HepG2 (cell line): ENCODE measurements around the gene PRPF4. TPM values are rescaled to one million over a fixed set of nuclear protein-coding genes. Genes with fewer than 3 reads are reported as not detected.
A peak's percentile ranks its signal among the peaks of the same experiment; 100 is the strongest.

ENCODE experiments used
- ATAC-seq: fragments of 200-7000 bp; cut with Tn5 transposase; 3 replicates; pipeline ENCODE4 v1.9.1; 2020; ENCODE audit warnings: mild to moderate bottlenecking, moderate library complexity
- BruUV-seq: library from RNA; stranded (reverse); fragments of 400-500 nt; replicated peaks from 2 replicates; lab custom pipeline; 2021; lab: Mats Ljungman, UMichigan
- CTCF ChIA-PET: fragments of 300-600 bp; formaldehyde crosslinking; extraction: SDS; loops from one replicate; lab custom pipeline; 2021; ENCODE audit warnings: low total read pairs, inconsistent platforms, low intra/inter-chr PET ratio; lab: Yijun Ruan, JAX
- POLR2A ChIA-PET: fragments of 350-600 bp; sonication (Branson Sonifier 250); formaldehyde crosslinking; loops from one replicate; lab custom pipeline; 2020; ENCODE audit warnings: antibody characterized with exemption, inconsistent platforms; lab: Yijun Ruan, JAX
- DNase-seq: peaks from one replicate; pipeline ENCODE4 v3.0.0-alpha.2; 2015; ENCODE audit warnings: low spot score
- FAIRE-seq: peaks from 3 replicates; lab custom pipeline; 2011; peaks lifted over from hg19 to GRCh38; lab: Jason Lieb, UNC
- H2AFZ ChIP-seq: one replicate; pipeline ENCODE4 v1.6.1; 2011; ENCODE audit warnings: low read length, inconsistent platforms
- H3K27ac ChIP-seq: fragments of 300-600 bp; 3 replicates; pipeline ENCODE4 v1.8.0; 2011; ENCODE audit warnings: mixed run types, mild to moderate bottlenecking, mixed read lengths, low read length, inconsistent platforms; ENCODE audit not compliant: insufficient read depth; ENCODE audit errors: extremely low read length
- H3K27me3 ChIP-seq, 2 experiments: fragments of 200-600 bp in 1 of 2; 2 replicates in 1 of 2; 3 replicates in 1 of 2; pipeline versions ENCODE4 v1.6.0 to v1.8.0; 2011; ENCODE audit warnings: low read length in 2 of 2, mild to moderate bottlenecking in 2 of 2, moderate library complexity in 2 of 2, inconsistent platforms in 1 of 2; ENCODE audit not compliant: insufficient read depth in 2 of 2, control insufficient read depth in 1 of 2
- H3K36me3 ChIP-seq, 2 experiments: fragments of 200-600 bp in 1 of 2; replicated peaks in 1 of 2; 2 replicates in 1 of 2; 3 replicates in 1 of 2; pipeline versions ENCODE4 v1.5.1 to v1.8.0; 2011; ENCODE audit warnings: low read length in 2 of 2, inconsistent platforms in 1 of 2; ENCODE audit not compliant: insufficient read depth in 2 of 2, control insufficient read depth in 1 of 2
- H3K4me1 ChIP-seq: 2 replicates; pipeline ENCODE4 v1.5.1; 2012; ENCODE audit warnings: low read length, inconsistent platforms; ENCODE audit not compliant: insufficient read depth
- H3K4me2 ChIP-seq: 2 replicates; pipeline ENCODE4 v1.6.0; 2011; ENCODE audit warnings: low read depth, low read length, inconsistent platforms
- H3K4me3 ChIP-seq, 3 experiments: fragments of 200-600 bp in 1 of 3; sonication (generic), shearing (Covaris generic) in 1 of 3; replicated peaks in 1 of 3; 2 replicates each; pipeline ENCODE4 v1.5.1; 2011 to 2016; ENCODE audit warnings: low read length in 3 of 3, inconsistent platforms in 2 of 3, low read depth in 2 of 3, mild to moderate bottlenecking in 2 of 3, control low read depth in 1 of 3, mixed read lengths in 1 of 3; ENCODE audit not compliant: insufficient read depth in 1 of 3
- H3K79me2 ChIP-seq: one replicate; pipeline ENCODE4 v1.6.1; 2011; ENCODE audit warnings: low read length, inconsistent platforms; ENCODE audit not compliant: insufficient read depth
- H3K9ac ChIP-seq: 2 replicates; pipeline ENCODE4 v1.6.0; 2011; ENCODE audit warnings: mild to moderate bottlenecking, low read depth, low read length, inconsistent platforms; ENCODE audit not compliant: insufficient read depth
- H3K9me3 ChIP-seq: 2 replicates; pipeline ENCODE4 v1.5.1; 2012; ENCODE audit warnings: mild to moderate bottlenecking, low read length
- H4K20me1 ChIP-seq: 2 replicates; pipeline ENCODE4 v1.6.0; 2011; ENCODE audit warnings: inconsistent platforms, mild to moderate bottlenecking, low read length, moderate library complexity; ENCODE audit not compliant: insufficient read depth
- SMAD9 ChIP-seq: sonication (generic); formaldehyde crosslinking; IDR thresholded peaks from 2 replicates; pipeline ENCODE4 v1.5.1; 2020; ENCODE audit warnings: mild to moderate bottlenecking, missing genetic modification reagents
- ZC3H13 ChIP-seq: sonication (generic); formaldehyde crosslinking; IDR thresholded peaks from 2 replicates; pipeline ENCODE4 v1.8.1; 2023; ENCODE audit warnings: mild to moderate bottlenecking, missing genetic modification reagents, moderate library complexity
- WGBS: methylation state at CpG from one replicate; pipeline ENCODE4 v1.1.6; 2017; ENCODE audit warnings: low lambda C conversion rate; 5-methylcytosine and 5-hydroxymethylcytosine counted together
- in situ Hi-C: cut with HindIII; loops from 2 replicates; pipeline ENCODE4 v1.10.0; 2017; ENCODE audit warnings: low pct_unique_long_range_greater_than_20kb; ENCODE audit not compliant: extremely low pct_ligation_motif_present
- intact Hi-C: fragments of 100-400 bp; cut with micrococcal nuclease; formaldehyde crosslinking; loops from one replicate; pipeline ENCODE4 v1.10.0; 2022; ENCODE audit not compliant: unreplicated experiment
- polyA plus RNA-seq, 8 experiments: library from polyadenylated mRNA; depleted of rRNA in 3 of 8; stranded (reverse) in 7 of 8; unstranded in 1 of 8; fragments of >200 nt; fragmentation: Illumina TruSeq in 4 of 8; extraction: Trizol in 4 of 8; gene quantifications; 2 replicates each; pipeline versions ENCODE4 v1.2.1 to v1.2.3, GENCODE V29; 2011 to 2016; ENCODE audit warnings: low read depth in 4 of 8, missing spikeins in 1 of 8, mixed read lengths in 1 of 8; ENCODE audit not compliant: insufficient read depth in 1 of 8
- total RNA-seq, 5 experiments: library from RNA; depleted of rRNA; stranded (reverse); fragments of >200 nt; fragmentation: Illumina TruSeq; extraction: Trizol; gene quantifications; 2 replicates each; pipeline ENCODE4 v1.2.3, GENCODE V29; 2016; ENCODE audit warnings: low read depth in 1 of 5
- TF ChIP-seq, protein P1 (sequence below): sonication (generic); formaldehyde crosslinking; IDR thresholded peaks from 2 replicates; pipeline ENCODE4 v1.4.0; 2020; ENCODE audit warnings: missing genetic modification reagents
- TF ChIP-seq, protein P2 (sequence below): sonication (generic); formaldehyde crosslinking; IDR thresholded peaks from 2 replicates; pipeline ENCODE4 v1.4.0; 2020; ENCODE audit warnings: mild to moderate bottlenecking, missing genetic modification reagents
- TF ChIP-seq, protein P3 (sequence below): sonication (generic); formaldehyde crosslinking; IDR thresholded peaks from 2 replicates; pipeline ENCODE4 v1.4.0; 2020; ENCODE audit warnings: missing genetic modification reagents

PRPF4 gene
- total and polyA plus RNA-seq, 2 of the 13 experiments (the other 11 are each of a cell fraction or from before 2014, with no cell fraction given), result 10.3 to 49.0 TPM

DNA sequence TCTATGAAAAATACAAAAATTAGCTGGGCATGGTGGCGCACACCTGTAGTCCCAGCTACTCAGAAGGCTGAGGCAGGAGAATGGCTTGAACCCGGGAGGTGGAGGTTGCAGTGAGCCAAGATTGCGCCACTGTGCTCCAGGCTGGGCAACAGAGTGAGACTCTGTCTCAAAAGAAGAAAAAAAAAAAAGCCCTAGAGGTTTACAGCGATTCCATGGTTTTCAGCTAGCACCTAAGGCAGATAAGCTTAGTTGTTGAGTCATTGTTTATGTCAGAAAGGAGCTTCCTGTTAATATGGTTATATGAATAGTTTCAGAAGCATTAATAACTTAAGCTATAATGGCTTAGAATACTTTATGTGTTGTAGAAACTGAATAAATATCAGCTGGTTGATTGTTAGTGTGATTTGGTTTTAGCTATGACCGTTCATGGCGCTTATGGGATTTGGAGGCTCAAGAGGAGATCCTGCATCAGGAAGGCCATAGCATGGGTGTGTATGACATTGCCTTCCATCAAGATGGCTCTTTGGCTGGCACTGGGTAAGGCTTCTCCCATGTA lies 14.7 kb downstream of the PRPF4 start (continued):
- TF ChIP-seq, protein P1, sequence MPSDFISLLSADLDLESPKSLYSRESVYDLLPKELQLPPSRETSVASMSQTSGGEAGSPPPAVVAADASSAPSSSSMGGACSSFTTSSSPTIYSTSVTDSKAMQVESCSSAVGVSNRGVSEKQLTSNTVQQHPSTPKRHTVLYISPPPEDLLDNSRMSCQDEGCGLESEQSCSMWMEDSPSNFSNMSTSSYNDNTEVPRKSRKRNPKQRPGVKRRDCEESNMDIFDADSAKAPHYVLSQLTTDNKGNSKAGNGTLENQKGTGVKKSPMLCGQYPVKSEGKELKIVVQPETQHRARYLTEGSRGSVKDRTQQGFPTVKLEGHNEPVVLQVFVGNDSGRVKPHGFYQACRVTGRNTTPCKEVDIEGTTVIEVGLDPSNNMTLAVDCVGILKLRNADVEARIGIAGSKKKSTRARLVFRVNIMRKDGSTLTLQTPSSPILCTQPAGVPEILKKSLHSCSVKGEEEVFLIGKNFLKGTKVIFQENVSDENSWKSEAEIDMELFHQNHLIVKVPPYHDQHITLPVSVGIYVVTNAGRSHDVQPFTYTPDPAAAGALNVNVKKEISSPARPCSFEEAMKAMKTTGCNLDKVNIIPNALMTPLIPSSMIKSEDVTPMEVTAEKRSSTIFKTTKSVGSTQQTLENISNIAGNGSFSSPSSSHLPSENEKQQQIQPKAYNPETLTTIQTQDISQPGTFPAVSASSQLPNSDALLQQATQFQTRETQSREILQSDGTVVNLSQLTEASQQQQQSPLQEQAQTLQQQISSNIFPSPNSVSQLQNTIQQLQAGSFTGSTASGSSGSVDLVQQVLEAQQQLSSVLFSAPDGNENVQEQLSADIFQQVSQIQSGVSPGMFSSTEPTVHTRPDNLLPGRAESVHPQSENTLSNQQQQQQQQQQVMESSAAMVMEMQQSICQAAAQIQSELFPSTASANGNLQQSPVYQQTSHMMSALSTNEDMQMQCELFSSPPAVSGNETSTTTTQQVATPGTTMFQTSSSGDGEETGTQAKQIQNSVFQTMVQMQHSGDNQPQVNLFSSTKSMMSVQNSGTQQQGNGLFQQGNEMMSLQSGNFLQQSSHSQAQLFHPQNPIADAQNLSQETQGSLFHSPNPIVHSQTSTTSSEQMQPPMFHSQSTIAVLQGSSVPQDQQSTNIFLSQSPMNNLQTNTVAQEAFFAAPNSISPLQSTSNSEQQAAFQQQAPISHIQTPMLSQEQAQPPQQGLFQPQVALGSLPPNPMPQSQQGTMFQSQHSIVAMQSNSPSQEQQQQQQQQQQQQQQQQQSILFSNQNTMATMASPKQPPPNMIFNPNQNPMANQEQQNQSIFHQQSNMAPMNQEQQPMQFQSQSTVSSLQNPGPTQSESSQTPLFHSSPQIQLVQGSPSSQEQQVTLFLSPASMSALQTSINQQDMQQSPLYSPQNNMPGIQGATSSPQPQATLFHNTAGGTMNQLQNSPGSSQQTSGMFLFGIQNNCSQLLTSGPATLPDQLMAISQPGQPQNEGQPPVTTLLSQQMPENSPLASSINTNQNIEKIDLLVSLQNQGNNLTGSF (CRISPR knock-in tag), result no peak
- TF ChIP-seq SMAD9 (CRISPR knock-in tag), result no peak

DNA sequence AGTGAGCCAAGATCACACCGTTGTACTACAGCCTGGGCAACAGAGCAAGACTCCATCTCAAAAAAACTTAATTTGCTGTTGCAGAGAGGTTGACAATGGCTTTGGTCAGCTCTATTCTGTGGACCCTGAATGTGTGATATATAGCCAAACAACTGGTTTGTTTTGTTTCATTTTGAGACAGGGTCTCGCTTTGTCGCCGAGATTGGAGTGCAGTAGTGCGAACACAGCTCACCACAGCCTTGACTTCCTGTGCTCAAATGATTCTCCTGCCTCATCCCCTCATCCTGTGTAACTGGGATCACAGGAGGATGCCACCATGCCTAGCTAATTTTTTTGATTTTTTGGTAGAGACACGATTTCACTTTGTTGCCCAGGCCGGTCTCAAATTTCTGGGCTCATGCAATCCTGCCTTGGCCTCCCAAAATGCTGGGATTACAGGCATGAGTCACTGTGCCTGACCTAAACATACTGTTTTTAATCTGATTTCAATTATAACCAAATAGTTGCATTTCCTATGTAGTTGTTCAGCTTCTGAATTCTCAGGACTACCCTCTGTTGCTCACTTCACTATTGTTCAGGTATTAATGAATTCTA lies 17.9 kb downstream of the PRPF4 start:
- Histone ChIP-seq H2AFZ (no peak overlapping the region), H3K27ac (no peak overlapping the region), H3K27me3 (no peaks in the 10 kb centered on the region), H3K36me3 (peaks cover 17 to 51% of the 10 kb centered on the region in 2 experiments), H3K9me3 (no peaks in the 10 kb centered on the region), H3K4me1 (no peaks in the 10 kb centered on the region), H3K4me3 (no peak overlapping the region), H3K79me2 (no peaks in the 10 kb centered on the region), H3K4me2 (no peak overlapping the region), H3K9ac (no peak overlapping the region), H4K20me1 (no peaks in the 10 kb centered on the region)
- 98% methylated on average over 7 of the region's 7 CpGs for WGBS
- ChIA-PET CTCF (no interaction called here), POLR2A (interaction anchor here (0.9 to 1.2 kb wide), 2 partner anchors 17 to 18 kb away, joined by 3 to 4 read pairs; partner anchors contain the start of genes CDC26 and PRPF4)
- BruUV-seq, result no TSS peak
- DNase-seq (no peak), ATAC-seq (no peak), FAIRE-seq (no peak)
- in situ Hi-C loops (no loop called here), intact Hi-C loops (no loop called here)
- TF ChIP-seq, protein P2, sequence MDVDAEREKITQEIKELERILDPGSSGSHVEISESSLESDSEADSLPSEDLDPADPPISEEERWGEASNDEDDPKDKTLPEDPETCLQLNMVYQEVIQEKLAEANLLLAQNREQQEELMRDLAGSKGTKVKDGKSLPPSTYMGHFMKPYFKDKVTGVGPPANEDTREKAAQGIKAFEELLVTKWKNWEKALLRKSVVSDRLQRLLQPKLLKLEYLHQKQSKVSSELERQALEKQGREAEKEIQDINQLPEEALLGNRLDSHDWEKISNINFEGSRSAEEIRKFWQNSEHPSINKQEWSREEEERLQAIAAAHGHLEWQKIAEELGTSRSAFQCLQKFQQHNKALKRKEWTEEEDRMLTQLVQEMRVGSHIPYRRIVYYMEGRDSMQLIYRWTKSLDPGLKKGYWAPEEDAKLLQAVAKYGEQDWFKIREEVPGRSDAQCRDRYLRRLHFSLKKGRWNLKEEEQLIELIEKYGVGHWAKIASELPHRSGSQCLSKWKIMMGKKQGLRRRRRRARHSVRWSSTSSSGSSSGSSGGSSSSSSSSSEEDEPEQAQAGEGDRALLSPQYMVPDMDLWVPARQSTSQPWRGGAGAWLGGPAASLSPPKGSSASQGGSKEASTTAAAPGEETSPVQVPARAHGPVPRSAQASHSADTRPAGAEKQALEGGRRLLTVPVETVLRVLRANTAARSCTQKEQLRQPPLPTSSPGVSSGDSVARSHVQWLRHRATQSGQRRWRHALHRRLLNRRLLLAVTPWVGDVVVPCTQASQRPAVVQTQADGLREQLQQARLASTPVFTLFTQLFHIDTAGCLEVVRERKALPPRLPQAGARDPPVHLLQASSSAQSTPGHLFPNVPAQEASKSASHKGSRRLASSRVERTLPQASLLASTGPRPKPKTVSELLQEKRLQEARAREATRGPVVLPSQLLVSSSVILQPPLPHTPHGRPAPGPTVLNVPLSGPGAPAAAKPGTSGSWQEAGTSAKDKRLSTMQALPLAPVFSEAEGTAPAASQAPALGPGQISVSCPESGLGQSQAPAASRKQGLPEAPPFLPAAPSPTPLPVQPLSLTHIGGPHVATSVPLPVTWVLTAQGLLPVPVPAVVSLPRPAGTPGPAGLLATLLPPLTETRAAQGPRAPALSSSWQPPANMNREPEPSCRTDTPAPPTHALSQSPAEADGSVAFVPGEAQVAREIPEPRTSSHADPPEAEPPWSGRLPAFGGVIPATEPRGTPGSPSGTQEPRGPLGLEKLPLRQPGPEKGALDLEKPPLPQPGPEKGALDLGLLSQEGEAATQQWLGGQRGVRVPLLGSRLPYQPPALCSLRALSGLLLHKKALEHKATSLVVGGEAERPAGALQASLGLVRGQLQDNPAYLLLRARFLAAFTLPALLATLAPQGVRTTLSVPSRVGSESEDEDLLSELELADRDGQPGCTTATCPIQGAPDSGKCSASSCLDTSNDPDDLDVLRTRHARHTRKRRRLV, result no peak
- TF ChIP-seq, protein P3, sequence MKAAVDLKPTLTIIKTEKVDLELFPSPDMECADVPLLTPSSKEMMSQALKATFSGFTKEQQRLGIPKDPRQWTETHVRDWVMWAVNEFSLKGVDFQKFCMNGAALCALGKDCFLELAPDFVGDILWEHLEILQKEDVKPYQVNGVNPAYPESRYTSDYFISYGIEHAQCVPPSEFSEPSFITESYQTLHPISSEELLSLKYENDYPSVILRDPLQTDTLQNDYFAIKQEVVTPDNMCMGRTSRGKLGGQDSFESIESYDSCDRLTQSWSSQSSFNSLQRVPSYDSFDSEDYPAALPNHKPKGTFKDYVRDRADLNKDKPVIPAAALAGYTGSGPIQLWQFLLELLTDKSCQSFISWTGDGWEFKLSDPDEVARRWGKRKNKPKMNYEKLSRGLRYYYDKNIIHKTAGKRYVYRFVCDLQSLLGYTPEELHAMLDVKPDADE, result no peak
- 0 out of 2 replicates have a peak, but pooled peaks have one; percentile 31 for TF ChIP-seq ZC3H13 (CRISPR knock-in tag)
